Activated T-cell treated with anti-CD3 and anti-CD28 coated beads for 1 hour (primary cell): ENCODE results near the gene FALEC.
"Not testable (repeated sequence)": the region's sequence is repeated elsewhere in the genome, so short reads cannot be mapped to it uniquely, and the experiment has no call there.

Experiments used
- DNase-seq: peaks from one replicate; pipeline ENCODE4 v3.0.0-alpha.2; 2020; ENCODE audit warnings: low read depth

FALEC gene

DNA sequence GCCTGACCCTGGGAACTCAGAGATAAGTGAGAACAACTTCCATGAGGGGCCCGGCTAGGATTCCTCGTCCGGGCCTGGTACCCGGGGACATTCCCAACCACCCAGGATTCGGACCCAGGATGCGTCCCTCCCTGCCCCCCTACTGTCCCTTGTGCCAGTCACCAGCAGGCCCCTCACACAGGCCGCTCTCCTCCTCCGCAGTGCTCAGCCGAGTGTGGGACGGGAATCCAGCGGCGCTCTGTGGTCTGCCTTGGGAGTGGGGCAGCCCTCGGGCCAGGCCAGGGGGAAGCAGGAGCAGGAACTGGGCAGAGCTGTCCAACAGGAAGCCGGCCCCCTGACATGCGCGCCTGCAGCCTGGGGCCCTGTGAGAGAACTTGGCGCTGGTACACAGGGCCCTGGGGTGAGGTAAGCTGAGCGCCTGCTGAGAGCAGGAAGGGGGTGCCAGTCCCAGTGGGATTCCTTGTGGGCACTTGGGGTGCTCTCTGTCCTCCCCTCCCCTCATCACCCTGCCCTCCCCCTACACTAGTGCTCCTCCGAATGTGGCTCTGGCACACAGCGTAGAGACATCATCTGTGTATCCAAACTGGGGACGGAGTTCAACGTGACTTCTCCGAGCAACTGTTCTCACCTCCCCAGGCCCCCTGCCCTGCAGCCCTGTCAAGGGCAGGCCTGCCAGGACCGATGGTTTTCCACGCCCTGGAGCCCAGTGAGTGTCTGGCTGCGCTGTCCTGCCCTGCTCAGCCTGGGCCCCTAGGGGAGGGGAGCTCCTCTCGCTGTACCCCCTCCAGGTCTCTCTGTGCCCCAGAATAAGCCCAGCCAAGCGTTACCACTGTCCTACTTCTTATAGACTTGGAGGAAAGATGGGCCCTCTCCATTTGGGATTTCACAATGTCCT lies 43.5 kb downstream of the FALEC start:
- no peak for DNase-seq

DNA sequence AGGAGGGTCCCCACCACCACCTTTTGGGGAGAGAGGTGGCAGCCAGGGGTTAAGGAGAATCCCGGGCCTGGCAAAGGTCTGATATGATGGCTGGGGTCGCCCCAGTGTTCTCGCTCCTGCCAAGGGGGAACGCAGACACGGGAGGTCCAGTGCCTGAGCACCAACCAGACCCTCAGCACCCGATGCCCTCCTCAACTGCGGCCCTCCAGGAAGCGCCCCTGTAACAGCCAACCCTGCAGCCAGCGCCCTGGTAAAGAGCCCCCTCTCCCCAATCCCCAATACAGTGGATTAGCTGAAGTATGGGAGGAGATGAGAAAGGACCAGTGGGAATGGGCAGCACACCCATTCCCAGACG lies 44.1 kb downstream of the FALEC start:
- DNase-seq, result no peak

DNA sequence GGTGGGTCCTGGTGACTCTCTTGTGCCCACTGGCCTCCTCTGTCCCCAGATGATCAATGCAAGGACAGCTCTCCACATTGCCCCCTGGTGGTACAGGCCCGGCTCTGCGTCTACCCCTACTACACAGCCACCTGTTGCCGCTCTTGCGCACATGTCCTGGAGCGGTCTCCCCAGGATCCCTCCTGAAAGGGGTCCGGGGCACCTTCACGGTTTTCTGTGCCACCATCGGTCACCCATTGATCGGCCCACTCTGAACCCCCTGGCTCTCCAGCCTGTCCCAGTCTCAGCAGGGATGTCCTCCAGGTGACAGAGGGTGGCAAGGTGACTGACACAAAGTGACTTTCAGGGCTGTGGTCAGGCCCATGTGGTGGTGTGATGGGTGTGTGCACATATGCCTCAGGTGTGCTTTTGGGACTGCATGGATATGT lies 44.5 kb downstream of the FALEC start:
- peak; percentile 60 for DNase-seq

DNA sequence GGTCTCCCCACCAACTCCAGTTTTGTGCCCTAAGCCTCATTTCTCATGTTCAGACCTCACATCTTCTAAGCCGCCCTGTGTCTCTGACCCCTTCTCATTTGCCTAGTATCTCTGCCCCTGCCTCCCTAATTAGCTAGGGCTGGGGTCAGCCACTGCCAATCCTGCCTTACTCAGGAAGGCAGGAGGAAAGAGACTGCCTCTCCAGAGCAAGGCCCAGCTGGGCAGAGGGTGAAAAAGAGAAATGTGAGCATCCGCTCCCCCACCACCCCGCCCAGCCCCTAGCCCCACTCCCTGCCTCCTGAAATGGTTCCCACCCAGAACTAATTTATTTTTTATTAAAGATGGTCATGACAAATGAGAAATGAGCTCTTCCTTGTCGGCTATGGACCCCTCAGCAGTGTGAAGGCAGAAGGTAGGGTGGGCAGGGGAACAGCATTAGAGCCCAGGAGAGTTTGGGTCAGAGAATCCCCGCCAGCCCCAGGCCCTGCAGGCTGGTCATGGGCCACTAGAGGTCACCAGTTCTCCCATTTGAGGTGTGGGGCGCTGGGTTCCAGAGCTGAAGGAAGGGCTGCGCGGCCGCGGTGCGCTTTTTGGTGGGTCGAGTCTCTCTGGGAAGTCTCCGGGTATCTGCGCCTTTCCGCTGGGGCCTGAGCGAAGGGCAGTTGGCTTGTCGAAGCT lies 45.2 kb downstream of the FALEC start:
- peak; percentile 76 for DNase-seq

DNA sequence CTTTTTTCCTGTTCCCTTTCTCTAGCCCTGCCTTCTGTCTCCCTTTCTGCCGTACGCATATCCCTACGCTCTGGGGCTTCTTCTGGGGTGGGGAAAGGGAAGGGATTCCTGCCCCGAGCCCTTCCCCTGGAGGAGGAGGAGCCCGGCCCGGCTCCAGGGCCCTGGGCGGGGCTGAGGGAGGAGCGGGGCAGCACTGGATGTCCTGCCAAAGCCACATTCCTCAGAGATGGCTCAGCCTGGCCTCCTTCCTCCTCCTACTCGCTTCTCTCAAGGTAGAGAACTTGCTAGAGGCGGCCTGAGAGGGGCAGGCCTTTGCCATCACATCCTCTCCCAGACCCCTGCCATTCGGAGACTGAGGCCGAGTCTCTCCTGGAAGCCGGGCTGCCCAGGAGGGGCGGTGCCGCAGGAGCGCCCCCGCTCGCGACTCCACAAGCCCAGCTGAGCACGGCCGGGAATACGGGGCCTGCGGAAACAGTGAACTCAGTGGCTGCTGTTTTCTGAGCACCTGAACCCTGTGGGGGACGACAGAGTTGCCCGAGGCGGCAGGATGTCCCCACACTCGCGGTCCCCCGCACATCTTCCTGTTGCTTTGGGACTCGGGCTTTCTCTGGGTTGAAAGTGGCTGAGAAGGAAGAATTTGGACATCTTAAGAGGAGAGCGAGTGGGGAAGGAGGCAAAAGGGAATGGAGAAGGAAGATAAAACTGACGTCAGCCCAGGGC lies 45.9 kb downstream of the FALEC start:
- DNase-seq, result no peak

GRCh38 chr1:150561974-150562445 lies 46.5 kb downstream of the FALEC start:
- DNase-seq, result peak; percentile 74

GRCh38 chr1:150562446-150563339 lies 47.1 kb downstream of the FALEC start:
- DNase-seq, result peak; percentile 48

DNA sequence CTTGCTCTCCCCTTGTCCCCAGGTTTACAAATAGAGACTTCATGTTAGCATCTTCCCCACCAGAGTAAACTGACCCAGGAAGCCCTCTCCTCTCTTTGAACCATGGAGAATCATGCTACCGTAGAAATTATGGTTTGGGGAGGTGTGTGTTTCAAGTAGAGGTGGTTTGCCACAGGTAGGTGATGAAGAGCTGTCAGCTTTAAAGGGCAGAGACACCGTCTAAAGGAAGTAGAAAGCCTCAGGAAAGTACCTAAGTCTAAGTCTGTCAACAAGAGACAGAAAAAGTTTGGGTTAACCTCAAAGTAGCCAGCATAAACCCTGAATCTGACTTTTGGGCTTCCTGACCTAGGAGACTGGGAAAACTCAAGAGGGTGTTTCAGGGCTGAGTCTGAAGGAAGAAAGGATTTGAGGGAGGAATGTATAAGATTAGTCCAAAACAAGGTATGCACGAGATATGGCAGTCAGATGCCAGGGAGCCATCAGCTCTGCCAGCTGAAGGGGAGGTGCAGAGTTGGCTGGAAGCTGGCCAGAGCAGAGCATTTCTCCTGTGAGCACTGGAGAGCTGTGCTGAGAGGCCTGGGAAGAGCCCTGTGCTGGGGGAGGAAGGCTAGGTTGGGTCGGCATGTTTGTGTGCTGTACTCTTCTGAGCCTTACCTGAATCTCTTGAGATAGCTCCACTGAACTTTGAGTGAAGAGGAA lies 47.9 kb downstream of the FALEC start:
- no peak for DNase-seq

DNA sequence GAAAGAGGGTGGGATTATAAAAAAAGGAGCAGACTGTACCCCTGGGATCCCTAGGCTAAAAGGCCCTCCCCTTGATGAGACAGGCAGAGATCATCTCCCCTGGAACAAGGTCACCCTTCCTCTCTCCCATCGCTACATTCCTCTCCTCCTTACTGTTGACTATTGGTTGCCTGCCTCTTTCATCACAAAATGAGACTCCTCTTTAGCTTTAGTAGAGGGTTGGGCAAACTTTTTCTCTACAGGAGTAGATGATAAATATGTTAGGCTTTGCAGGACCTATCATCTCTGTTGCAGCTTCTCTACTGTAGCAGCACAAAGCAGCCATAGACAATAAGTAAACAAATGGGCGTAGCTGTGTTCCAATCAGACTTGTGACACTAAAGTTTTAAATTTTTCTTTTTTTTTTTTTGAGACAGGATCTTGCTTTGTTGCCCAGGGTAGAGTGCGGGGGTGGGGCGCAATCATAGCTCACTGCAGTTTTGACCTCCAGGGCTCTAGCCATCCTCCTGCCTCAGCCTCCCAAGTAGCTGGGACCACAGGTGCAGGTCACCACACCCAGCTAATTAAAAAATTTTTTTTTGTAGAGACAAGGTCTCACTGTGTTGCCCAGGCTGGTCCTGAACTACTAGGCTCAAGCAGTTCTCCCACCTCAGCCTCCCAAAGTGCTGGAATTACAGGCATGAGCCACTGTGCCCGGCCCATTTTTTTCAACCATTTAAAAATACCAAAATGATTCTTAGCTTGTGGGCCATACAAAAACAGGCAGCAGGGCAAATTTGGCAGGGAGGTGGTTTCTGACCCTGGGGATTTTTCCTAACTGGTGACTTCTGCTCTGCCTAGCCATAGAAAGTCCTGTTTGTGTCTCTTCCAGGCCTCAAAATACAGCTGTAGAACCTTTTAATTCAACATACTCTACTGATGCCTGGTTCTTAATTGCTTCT lies 48.8 kb downstream of the FALEC start:
- no peak for DNase-seq

DNA sequence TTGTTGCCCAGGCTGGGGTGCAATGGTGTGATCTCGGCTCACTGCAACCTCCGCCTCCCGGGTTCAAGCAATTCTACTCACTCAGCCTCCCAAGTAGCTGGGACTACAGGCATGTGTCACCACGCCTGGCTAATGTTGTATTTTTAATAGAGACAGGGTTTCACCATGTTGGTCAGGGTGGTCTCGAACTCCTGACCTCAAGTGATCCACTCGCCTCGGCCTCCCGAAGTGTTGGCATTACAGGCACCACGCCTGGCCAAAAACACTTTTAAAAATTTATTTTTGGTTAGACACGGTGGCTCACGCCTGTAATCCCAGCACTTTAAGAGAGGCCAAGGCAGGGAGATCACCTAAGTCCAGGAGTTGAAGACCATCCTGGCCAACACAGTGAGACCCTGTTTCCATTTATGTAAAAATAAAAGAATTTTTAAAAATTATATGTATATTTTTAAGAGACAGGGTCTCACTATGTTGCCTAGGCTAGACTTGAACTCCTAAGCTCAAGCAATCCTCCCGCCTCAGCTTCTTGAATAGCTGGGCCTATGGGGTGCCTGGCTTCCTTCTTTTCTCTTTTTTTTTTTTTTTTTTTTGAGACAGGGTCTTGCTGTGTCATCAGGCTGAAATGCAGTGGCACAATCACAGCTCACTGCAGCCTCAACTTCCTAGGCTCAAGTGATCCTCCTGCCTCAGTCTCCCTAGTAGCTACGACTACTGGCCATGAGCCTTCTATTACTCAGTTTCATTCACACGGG lies 49.9 kb downstream of the FALEC start:
- DNase-seq, result not testable (repeated sequence)

GRCh38 chr1:150566589-150567340 lies 51.2 kb downstream of the FALEC start:
- no peak for DNase-seq

- no peak for DNase-seq
Observed at GRCh38 chr1:150567341-150567716, 51.8 kb downstream of the FALEC start.

DNA sequence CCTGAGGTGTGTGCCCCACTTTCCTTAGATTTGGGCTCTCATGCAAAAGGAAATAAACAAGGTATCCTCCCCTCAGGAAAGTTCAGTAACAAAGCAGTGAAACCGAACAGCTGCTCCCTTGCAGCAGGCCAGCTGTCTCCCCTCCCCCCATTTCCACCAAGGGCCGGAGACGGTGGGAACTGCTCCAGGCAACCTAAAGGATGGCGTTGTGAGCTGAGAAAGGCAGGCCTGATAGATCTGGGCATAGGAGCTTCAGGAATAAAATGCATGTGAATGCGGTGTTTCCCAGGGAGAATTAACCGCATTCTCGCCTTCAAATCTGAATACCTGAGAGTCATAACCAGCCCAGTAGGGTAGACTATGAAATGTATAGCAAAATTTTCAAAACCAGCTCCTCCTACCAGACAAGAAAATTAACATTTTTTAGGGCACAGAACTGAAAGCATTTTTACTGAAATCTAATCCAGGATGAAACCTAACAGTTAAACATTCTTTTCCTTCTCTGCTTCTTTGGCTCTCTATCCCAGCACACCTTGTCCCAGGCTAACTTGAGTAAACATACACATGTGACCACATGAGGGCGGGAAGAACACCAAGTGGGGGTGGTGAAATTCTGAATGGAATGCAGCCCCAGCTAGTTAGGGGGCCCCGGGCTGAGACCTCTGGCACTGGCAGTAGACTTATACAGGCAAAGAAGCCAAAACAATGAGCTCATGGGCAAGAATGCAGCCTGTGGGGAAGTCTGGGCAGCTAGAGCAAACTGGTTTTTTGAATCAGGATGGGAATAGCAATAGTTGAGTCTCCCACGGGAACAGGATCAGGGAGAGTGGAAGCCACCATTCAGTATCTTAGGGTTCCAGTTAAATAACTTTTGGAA lies 52.4 kb downstream of the FALEC start:
- no peak for DNase-seq

DNA sequence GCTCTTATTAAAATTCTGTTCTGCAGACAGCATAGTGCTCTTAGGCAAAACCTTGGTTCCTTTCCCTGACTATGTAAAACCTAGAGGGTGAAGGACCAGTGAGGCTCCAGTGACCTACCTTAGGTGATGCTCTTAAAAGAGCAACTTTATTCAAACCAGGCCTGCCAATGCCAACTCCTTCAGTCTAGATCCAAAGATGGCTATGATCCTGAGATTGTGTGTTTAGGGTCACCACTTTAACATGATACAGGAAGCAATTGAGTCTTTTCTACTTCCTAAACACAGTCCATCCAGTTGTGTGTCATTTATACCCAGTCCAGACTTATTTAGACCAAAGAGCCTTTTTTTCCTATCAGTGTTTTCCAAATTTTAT lies 53.0 kb downstream of the FALEC start:
- DNase-seq, result no peak

- DNase-seq, result no peak
Observed at GRCh38 chr1:150572918-150573647, 57.5 kb downstream of the FALEC start.

DNA sequence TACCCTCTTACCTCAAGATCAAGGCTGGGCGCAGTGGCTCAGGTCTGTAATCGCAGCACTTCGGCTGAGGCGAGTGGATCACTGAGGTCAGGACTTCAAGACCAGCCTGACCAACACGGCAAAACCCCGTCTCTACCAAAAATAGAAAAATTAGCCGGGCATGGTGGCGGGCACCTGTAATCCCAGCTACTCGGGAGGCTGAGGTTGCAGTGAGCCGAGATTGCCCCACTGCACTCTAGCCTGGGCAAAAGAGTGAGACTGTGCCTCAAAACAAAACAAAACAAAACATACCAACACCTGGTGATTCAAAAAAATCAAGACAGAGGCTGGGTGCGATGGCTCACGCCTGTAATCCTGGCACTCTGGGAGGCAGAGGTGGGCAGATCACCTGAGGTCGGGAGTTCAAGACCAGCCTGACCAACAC lies 58.1 kb downstream of the FALEC start:
- DNase-seq, result not testable (repeated sequence)
